Mucosa of stomach (tissue), 1 donor: ENCODE measurements around the gene LHX1.

ENCODE experiments used
- H3K27me3 ChIP-seq: one replicate; pipeline ENCODE4 v1.7.0; 2013; ENCODE audit warnings: mild to moderate bottlenecking, low read length; ENCODE audit not compliant: control insufficient read depth, insufficient read depth
- H3K36me3 ChIP-seq: one replicate; pipeline ENCODE4 v1.7.0; 2013; ENCODE audit warnings: low read length; ENCODE audit not compliant: control insufficient read depth, insufficient read depth
- H3K4me1 ChIP-seq: one replicate; pipeline ENCODE4 v1.7.0; 2013; ENCODE audit warnings: mild to moderate bottlenecking, low read length; ENCODE audit not compliant: control insufficient read depth, insufficient read depth
- H3K4me3 ChIP-seq: one replicate; pipeline ENCODE4 v1.7.0; 2013; ENCODE audit warnings: low read length
- H3K9ac ChIP-seq: one replicate; pipeline ENCODE4 v1.7.0; 2013; ENCODE audit warnings: mild to moderate bottlenecking, low read length, moderate library complexity
- H3K9me3 ChIP-seq: one replicate; pipeline ENCODE4 v1.7.0; 2013; ENCODE audit warnings: mild to moderate bottlenecking, low read length, moderate library complexity; ENCODE audit not compliant: control insufficient read depth
- donor health status: Pancreatic carcinoma.

The LHX1 gene

DNA sequence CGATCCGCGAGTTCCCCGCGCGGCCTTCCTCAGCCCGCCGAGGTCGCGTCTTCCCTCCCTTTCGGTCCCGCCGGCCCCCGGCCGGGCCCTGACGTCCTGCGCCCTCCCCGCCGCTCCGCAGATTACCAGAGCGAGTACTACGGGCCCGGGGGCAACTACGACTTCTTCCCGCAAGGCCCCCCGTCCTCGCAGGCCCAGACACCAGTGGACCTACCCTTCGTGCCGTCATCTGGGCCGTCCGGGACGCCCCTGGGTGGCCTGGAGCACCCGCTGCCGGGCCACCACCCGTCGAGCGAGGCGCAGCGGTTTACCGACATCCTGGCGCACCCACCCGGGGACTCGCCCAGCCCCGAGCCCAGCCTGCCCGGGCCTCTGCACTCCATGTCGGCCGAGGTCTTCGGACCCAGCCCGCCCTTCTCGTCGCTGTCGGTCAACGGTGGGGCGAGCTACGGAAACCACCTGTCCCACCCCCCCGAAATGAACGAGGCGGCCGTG, 5.4 kb downstream of the LHX1 start:
- Histone ChIP-seq H3K9ac (no peak overlapping the region), H3K27me3 (peaks cover 99% of the 10 kb centered on the region), H3K4me3 (no peak overlapping the region), H3K36me3 (no peaks in the 10 kb centered on the region), H3K9me3 (no peaks in the 10 kb centered on the region), H3K4me1 (peaks cover 15% of the 10 kb centered on the region)

DNA sequence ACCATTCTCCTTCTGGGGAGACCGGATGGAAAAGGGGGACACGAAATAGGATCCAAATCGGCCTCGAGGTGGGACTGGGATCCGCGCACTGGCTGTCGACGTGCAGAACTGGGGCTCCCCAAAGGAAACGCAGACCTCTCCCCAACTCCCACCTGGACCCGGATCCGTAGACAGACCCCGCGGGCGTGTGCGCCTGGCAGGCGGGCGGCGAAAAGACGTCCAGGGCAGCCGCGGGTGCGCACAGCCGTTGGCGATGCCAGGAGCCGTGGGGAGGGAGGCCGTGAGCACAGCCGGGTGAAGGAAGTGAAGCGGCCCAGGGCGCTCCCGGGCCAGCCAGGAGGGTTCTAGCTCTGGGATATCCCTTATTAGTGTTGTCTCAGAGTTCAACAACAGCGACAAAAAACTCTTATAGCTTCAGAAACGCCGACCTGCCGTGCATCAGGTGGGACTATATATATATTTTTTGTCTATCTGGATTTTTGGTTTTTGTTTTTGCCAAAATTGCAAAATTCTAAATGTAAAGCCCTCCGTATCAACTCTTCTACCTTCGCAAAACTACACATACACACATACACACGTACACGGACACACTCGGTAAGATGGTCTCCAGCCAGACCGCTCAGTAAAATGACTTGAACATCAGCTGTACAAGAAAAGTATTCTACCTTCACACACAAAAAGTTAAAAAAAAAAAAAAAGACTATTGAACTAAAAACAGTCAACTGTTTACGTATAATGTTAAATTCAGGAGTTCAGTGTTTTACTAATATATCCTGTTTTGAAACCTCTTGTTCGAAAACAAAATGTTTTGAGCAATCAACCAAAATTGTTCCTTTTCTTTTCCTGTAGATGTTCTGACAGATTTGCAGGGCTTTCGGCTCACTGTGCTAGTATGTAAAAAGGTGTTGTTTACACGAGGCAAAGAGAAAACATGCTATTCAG, 6.2 kb downstream of the LHX1 start:
- Histone ChIP-seq H3K9ac (no peak overlapping the region), H3K4me3 (no peak overlapping the region), H3K9me3 (no peaks in the 10 kb centered on the region), H3K4me1 (peaks cover 15% of the 10 kb centered on the region), H3K36me3 (no peaks in the 10 kb centered on the region), H3K27me3 (peaks cover 97% of the 10 kb centered on the region)

DNA sequence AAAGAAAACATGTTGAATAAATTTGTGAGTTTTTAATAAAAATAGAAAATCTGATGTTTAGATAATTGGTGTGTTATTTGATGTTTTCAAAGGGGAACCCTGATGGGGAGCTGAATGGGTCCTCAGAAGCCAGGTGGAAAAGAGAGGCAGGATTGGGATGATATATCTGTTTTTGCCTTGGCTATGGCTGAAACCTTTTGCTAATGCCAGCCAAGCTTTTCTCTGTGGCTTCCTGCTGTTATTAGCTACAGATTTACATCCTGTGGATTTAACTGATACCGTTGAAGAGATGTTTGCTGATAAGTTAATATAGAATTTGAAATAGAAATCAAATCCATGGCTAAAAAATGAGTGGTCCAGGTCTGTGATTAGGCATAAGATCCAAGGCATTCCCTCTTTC, 7.3 kb downstream of the LHX1 start:
- Histone ChIP-seq H3K27me3 (peaks cover 87% of the 10 kb centered on the region), H3K9me3 (no peaks in the 10 kb centered on the region), H3K4me3 (no peak overlapping the region), H3K36me3 (no peaks in the 10 kb centered on the region), H3K9ac (no peak overlapping the region), H3K4me1 (peaks cover 9% of the 10 kb centered on the region)

DNA sequence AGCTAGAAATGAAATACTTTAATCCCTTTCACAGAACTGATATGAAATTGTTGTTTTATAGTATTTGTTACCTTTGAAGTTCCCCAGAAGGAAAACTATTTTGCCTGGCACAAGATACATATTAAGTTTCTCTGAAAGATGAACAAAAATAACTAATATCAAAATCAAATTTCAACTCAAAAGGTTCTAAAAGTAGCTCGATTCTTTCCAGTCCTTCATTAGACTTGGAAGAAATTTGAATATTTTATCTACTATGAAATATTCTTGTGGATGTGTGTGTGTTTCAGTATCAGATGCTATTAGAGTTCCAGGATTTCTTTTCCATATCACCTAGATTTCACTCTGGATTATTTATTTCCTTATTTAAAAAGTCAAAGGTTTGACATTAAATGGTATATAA, 7.9 kb downstream of the LHX1 start:
- H3K27me3 ChIP-seq, result peaks cover 82% of the 10 kb centered on the region
- H3K4me3 ChIP-seq, result no peak overlapping the region
- H3K9me3 ChIP-seq, result no peaks in the 10 kb centered on the region
- H3K9ac ChIP-seq, result no peak overlapping the region
- H3K36me3 ChIP-seq, result no peaks in the 10 kb centered on the region
- peaks cover 12% of the 10 kb centered on the region for H3K4me1 ChIP-seq

DNA sequence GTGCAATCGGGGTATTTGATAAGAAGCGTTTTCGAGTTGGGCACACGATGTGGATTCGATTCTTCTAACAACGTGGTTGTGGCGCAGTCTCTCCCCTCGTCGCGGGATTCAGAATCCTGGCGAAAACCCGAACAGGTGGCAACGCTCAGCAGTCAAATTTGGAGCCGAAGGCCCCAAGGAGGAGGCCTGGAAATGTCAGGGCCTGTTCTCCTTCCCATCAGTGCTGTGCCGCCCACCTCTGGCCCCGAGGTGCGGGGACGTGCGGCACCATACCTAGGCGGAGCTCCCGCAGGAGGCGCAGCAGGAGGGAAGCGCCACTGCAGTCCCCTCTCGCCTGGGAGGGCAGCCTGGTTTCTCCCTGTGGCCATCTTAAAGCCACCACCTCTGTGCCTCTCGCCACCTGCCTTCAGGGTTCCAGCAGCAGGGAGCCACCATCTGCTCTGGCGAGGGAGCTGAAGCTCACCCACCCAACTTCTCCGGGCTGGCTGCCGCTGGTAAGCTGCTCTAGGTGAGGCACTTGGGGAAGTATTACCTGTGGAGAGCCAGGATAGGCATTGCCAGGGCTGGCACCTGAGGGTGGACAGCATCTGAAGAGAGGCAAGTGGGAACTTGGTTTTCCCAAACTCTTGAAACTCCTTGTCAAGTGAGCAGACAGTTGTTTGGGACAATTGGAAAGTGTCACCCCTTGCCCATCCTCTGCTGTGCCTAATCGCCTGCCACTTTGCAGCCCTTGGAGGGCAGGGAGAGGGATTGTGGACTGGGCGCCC, 8.9 kb downstream of the LHX1 start:
- H3K36me3 ChIP-seq, result no peaks in the 10 kb centered on the region
- H3K4me3 ChIP-seq, result no peak overlapping the region
- H3K27me3 ChIP-seq, result peaks cover 72% of the 10 kb centered on the region
- peaks cover 12% of the 10 kb centered on the region for H3K4me1 ChIP-seq
- no peak overlapping the region for H3K9ac ChIP-seq
- H3K9me3 ChIP-seq, result no peaks in the 10 kb centered on the region

DNA sequence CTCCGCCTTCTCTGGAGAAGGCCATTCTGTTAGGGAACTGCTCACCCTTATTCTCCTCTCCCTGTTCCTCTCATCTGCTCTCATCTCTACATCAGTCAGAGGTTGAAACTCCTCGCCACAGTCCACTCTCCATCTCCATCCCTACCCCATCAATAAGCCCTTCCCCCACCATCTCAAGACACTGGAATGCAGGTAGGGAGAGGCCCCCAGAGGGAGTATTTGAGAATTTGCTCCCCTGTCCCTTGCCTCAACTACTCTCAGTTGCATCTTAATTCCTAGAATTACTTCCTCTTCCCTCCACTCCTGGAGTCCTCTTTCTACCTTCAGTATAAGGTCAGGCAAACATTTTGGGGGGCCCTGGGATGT, 9.4 kb downstream of the LHX1 start:
- no peak overlapping the region for H3K9ac ChIP-seq
- H3K36me3 ChIP-seq, result no peaks in the 10 kb centered on the region
- H3K4me1 ChIP-seq, result peaks cover 12% of the 10 kb centered on the region
- peaks cover 67% of the 10 kb centered on the region for H3K27me3 ChIP-seq
- no peak overlapping the region for H3K4me3 ChIP-seq
- no peaks in the 10 kb centered on the region for H3K9me3 ChIP-seq

DNA sequence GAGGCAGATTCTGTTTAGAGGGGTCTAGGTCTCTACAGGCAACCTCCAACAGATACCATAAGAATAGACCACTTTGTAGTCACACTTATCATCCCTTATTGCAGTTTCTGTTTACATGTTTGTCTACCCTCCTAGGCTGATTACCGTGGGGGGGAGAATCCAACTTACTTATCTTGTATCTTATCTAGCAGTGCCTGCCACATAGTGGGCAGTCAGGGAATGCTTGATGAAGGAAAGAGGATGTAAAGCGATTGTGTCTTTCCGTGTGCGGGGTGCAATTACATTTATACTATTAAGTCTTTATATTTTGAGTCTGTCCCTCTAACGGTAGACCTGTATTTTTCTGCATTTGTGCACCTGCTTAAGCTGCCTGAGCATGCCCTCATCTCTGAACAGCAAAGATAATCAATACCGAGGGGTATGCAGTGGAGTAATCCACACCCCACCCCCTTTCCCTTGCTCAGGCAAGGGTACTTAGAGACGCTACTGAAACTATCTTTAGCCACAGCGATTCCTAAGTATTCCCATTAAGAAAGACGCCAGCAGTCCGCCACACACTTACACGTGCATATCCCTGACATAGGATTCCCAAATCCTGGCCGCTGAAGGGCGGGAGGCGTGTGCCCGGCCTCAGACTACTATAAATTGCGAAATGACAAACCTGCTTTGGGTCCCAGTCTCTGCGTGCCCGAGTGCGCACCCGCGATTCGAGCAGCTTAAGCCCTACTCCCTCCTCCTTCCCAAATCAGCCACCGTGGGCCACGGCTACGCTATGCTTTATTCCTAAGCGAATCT, 10.8 kb downstream of the LHX1 start:
- Histone ChIP-seq H3K27me3 (peaks cover 52% of the 10 kb centered on the region), H3K9ac (peak overlapping the region; percentile 47), H3K36me3 (no peaks in the 10 kb centered on the region), H3K9me3 (no peaks in the 10 kb centered on the region), H3K4me3 (peak overlapping the region; percentile 93), H3K4me1 (peaks cover 12% of the 10 kb centered on the region)

DNA sequence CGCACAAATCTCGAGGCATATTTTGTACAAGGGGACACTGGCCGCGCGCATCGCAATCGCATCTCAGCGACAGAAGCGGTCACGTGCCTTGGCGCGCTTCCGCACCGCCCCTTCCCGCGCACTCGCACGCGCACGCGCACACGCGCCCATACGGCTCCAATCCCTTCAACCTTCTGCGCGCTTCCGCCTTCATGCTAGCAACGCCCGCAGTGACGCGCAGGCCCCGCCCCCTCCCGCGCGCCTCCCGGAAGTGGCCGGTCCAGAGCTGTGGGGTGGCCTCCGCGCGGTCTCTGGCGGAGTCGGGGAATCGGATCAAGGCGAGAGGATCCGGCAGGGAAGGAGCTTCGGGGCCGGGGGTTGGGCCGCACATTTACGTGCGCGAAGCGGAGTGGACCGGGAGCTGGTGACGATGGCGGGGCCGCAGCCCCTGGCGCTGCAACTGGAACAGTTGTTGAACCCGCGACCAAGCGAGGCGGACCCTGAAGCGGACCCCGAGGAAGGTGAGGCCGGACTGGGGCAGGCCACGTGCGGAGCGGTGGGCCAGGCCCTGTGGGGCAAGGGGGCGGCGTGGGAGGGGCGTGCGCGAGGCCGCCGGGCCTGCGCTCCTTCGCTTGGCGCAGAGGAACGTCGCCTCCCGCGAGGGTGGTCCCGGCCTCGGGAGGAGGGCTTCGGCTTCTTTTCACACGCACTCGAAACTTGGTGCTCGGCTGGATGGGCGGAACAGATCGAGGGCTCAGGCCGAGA, 11.6 kb downstream of the LHX1 start, which contains the start of gene AATF:
AATF (plus strand) TSS at position 238 of the 744 bp plus-strand sequence; CDS start at position 410, 172 bp downstream.
- Histone ChIP-seq H3K9ac (peak within 1 kb of the TSS; percentile 94), H3K36me3 (peaks cover 6% of the 10 kb centered on the region), H3K9me3 (no peaks in the 10 kb centered on the region), H3K4me1 (peaks cover 12% of the 10 kb centered on the region), H3K27me3 (peaks cover 45% of the 10 kb centered on the region), H3K4me3 (peak within 1 kb of the TSS; percentile 93)

DNA sequence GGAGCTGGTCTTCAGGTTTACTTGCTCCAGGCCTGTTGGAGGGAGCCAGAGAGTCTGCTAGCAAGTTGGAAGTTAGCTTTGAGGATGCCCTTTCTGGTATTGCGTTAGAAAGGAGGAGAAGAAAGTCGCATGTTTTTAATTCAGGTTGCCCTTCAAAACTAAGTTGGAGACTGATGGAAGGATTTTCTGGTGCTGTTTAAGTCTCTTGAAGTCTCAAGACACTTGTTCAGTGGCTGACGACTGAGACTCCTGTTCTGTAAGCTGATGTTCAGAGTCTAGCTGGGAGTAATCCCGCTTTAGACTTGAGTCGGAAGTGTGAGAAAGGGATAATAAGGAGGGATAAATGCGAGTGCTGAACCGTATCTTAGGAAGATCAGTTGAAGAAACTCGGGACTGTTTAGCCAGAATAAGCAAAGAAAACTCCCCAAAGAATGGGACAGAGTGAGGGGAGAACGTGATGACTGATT, 12.2 kb downstream of the LHX1 start:
- peaks cover 39% of the 10 kb centered on the region for H3K27me3 ChIP-seq
- H3K9ac ChIP-seq, result peak overlapping the region; percentile 94
- H3K9me3 ChIP-seq, result no peaks in the 10 kb centered on the region
- H3K4me3 ChIP-seq, result peak overlapping the region; percentile 93
- H3K4me1 ChIP-seq, result peaks cover 12% of the 10 kb centered on the region
- peaks cover 7% of the 10 kb centered on the region for H3K36me3 ChIP-seq

DNA sequence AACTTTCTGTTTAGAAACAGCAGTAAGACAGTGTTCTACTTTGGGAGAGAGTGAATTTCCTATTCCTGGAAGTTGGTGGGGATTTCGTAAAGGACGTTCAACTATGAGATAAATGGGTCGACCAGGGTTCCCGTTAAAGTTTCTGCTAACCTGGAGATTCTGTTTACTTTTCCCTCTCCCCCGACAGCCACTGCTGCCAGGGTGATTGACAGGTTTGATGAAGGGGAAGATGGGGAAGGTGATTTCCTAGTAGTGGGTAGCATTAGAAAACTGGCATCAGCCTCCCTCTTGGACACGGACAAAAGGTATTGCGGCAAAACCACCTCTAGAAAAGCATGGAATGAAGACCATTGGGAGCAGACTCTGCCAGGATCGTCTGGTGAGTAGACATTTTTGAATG, 12.8 kb downstream of the LHX1 start:
- H3K36me3 ChIP-seq, result peaks cover 7% of the 10 kb centered on the region
- H3K4me3 ChIP-seq, result no peak overlapping the region
- no peaks in the 10 kb centered on the region for H3K9me3 ChIP-seq
- no peak overlapping the region for H3K9ac ChIP-seq
- peaks cover 12% of the 10 kb centered on the region for H3K4me1 ChIP-seq
- H3K27me3 ChIP-seq, result peaks cover 33% of the 10 kb centered on the region
